ENCODE data around the gene ARHGEF39. TPM values are rescaled to one million over a fixed set of nuclear protein-coding genes. Genes with fewer than 3 reads are reported as not detected.

Gene ARHGEF39
- total RNA-seq, 2 experiments from 2014 or later: 19.1 to 19.9 TPM

GRCh38 chr9:35666549-35666948, 1.6 kb upstream of the ARHGEF39 start:
- Mint-ChIP-seq H3K4me3 (no peak overlapping the region), H3K27me3 (no peaks in the 10 kb centered on the region), H3K36me3 (ENCODE audit: low read depth) (peaks cover 24% of the 10 kb centered on the region), H3K27ac (no peak overlapping the region), H3K9me3 (peaks cover 9% of the 10 kb centered on the region), H3K4me1 (peaks cover 51% of the 10 kb centered on the region)
- ChIA-PET POLR2A (interaction anchor here (1.1 to 11.8 kb wide), 4 partner anchors 9 to 90 kb away, joined by 3 to 147 read pairs (median 45); partner anchors contain the start of genes CCDC107, CD72, CREB3 and RMRP), CTCF (interaction anchor here (0.7 to 5.2 kb wide), 4 partner anchors 29 to 557 kb away, joined by 3 to 31 read pairs (median 24); partner anchors contain the start of genes CREB3 and TLN1)
- DNase-seq: no peak

DNA sequence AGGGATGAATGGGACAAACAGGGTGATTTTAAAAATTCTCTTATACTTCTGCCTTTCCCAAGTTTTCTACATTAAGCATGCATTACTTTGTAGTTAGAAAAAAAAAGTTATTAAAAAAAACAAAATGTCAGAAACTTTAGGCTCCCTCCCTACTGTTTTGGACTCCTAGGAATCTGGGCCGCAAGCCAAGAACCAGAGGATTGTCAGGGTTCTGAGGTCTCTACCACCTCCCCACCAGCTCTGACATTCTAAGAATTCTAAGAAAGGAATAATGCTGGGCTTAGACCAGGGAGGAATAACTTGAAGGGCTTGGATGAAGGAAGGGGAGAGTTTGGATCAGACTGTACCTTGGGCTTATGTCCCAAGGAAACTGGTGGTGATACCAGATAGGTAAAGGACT, 1.1 kb upstream of the ARHGEF39 start:
- no peaks in the 10 kb centered on the region for H3K27me3 Mint-ChIP-seq
- peaks cover 9% of the 10 kb centered on the region for H3K9me3 Mint-ChIP-seq
- ChIA-PET POLR2A (interaction anchor here (1.1 to 11.8 kb wide), 13 partner anchors 9 to 91 kb away, joined by 3 to 257 read pairs (median 10); partner anchors contain the start of genes CA9, CCDC107, CD72 and CREB3), CTCF (interaction anchor here (0.6 to 12.1 kb wide), 9 partner anchors 9 to 237 kb away, joined by 3 to 223 read pairs (median 16); partner anchors contain the start of genes CREB3, SIT1 and TLN1)
- H3K4me3 Mint-ChIP-seq: peak overlapping the region; percentile 80
- H3K36me3 Mint-ChIP-seq (ENCODE audit: low read depth): peaks cover 27% of the 10 kb centered on the region
- no peak for DNase-seq
- peaks cover 55% of the 10 kb centered on the region for H3K4me1 Mint-ChIP-seq
- H3K27ac Mint-ChIP-seq: peak overlapping the region; percentile 57

GRCh38 chr9:35665471-35665818, 450 bp upstream of the ARHGEF39 start:
- Mint-ChIP-seq H3K4me1 (peaks cover 61% of the 10 kb centered on the region), H3K4me3 (peak overlapping the region; percentile 80), H3K27me3 (no peaks in the 10 kb centered on the region), H3K36me3 (ENCODE audit: low read depth) (peaks cover 33% of the 10 kb centered on the region), H3K9me3 (peaks cover 9% of the 10 kb centered on the region), H3K27ac (peak overlapping the region; percentile 86)
- POLR2A ChIA-PET: interaction anchor here (1.1 to 11.8 kb wide), 16 partner anchors 8 to 586 kb away, joined by 3 to 257 read pairs (median 8); partner anchors contain the start of genes CA9, CCDC107, CD72 and CREB3
- no peak for DNase-seq
- CTCF ChIA-PET: interaction anchor here (0.6 to 12.1 kb wide), 12 partner anchors 9 to 238 kb away, joined by 3 to 223 read pairs (median 6); partner anchors contain the start of genes CREB3, SIT1 and TLN1

GRCh38 chr9:35662437-35662836, 2.6 kb downstream of the ARHGEF39 start:
- peak overlapping the region; percentile 80 for H3K4me3 Mint-ChIP-seq
- ChIA-PET POLR2A (interaction anchor here (0.9 to 11.8 kb wide), 7 partner anchors 11 to 87 kb away, joined by 3 to 257 read pairs (median 8); partner anchors contain the start of genes CD72, CREB3, GBA2 and RGP1), CTCF (interaction anchor here (1.2 to 12.1 kb wide), 6 partner anchors 15 to 92 kb away, joined by 3 to 223 read pairs (median 24); partner anchors contain the start of genes CREB3, SIT1 and TLN1)
- peaks cover 3% of the 10 kb centered on the region for H3K9me3 Mint-ChIP-seq
- H3K4me1 Mint-ChIP-seq: peaks cover 84% of the 10 kb centered on the region
- H3K27me3 Mint-ChIP-seq: peaks cover 4% of the 10 kb centered on the region
- peak overlapping the region; percentile 86 for H3K27ac Mint-ChIP-seq
- DNase-seq: no peak
- H3K36me3 Mint-ChIP-seq (ENCODE audit: low read depth): peaks cover 53% of the 10 kb centered on the region

- peaks cover 89% of the 10 kb centered on the region for H3K4me1 Mint-ChIP-seq
- peak overlapping the region; percentile 86 for H3K27ac Mint-ChIP-seq
- CTCF ChIA-PET: interaction anchor here (1.0 to 12.1 kb wide), 13 partner anchors 8 to 152 kb away, joined by 3 to 223 read pairs (median 4); partner anchors contain the start of genes CREB3, HINT2, SIT1 and TLN1
- H3K9me3 Mint-ChIP-seq: no peaks in the 10 kb centered on the region
- POLR2A ChIA-PET: interaction anchor here (0.9 to 11.8 kb wide), 10 partner anchors 11 to 152 kb away, joined by 3 to 257 read pairs (median 4); partner anchors contain the start of genes CD72, CREB3, GBA2 and RGP1
- H3K4me3 Mint-ChIP-seq: peak overlapping the region; percentile 80
- peaks cover 4% of the 10 kb centered on the region for H3K27me3 Mint-ChIP-seq
- DNase-seq: peak; percentile 55
- H3K36me3 Mint-ChIP-seq (ENCODE audit: low read depth): peaks cover 53% of the 10 kb centered on the region
Measured at GRCh38 chr9:35661756-35662350, 3.1 kb downstream of the ARHGEF39 start.

DNA sequence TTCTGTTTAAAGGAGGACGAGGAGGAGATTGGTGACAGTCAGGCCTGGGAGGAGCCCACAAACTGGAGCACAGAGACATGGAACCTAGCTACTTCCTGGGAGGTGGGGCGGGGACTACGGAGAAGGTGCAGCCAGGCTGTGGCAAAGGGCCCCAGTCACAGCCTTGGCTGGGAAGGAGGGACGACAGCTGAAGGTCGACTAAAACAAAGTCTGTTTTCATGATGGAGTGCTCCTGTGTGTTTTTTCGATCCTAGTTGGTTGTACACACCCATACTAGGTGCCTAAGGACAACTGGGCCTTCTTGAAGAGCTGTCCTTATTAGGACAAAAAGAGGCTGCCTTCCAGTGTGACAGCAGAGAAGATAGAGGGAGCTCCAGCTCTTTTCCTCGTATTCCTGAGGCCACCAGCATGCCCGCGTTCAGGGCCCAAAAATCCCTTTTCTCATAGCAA, 4.0 kb downstream of the ARHGEF39 start:
- peak overlapping the region; percentile 65 for H3K27ac Mint-ChIP-seq
- ChIA-PET POLR2A (interaction anchor here (0.9 to 11.8 kb wide), 10 partner anchors 12 to 153 kb away, joined by 3 to 257 read pairs (median 6); partner anchors contain the start of genes CD72, CREB3, GBA2 and RGP1), CTCF (interaction anchor here (0.9 to 12.1 kb wide), 14 partner anchors 9 to 153 kb away, joined by 3 to 223 read pairs (median 4); partner anchors contain the start of genes CREB3, HINT2, SIT1 and TLN1)
- H3K9me3 Mint-ChIP-seq: no peaks in the 10 kb centered on the region
- H3K36me3 Mint-ChIP-seq (ENCODE audit: low read depth): peaks cover 53% of the 10 kb centered on the region
- H3K27me3 Mint-ChIP-seq: peaks cover 4% of the 10 kb centered on the region
- peaks cover 89% of the 10 kb centered on the region for H3K4me1 Mint-ChIP-seq
- peak overlapping the region; percentile 34 for H3K4me3 Mint-ChIP-seq
- DNase-seq: no peak

GRCh38 chr9:35659340-35659739, 5.7 kb downstream of the ARHGEF39 start:
- Mint-ChIP-seq H3K4me3 (peak overlapping the region; percentile 93), H3K9me3 (no peaks in the 10 kb centered on the region), H3K36me3 (ENCODE audit: low read depth) (peaks cover 53% of the 10 kb centered on the region), H3K4me1 (peaks cover 76% of the 10 kb centered on the region), H3K27ac (peak overlapping the region; percentile 79), H3K27me3 (peaks cover 4% of the 10 kb centered on the region)
- no peak for DNase-seq
- ChIA-PET CTCF (interaction anchor here (1.0 to 12.1 kb wide), 12 partner anchors 11 to 97 kb away, joined by 3 to 223 read pairs (median 16); partner anchors contain the start of genes CD72, CREB3, GBA2 and SIT1), POLR2A (interaction anchor here (1.2 to 11.8 kb wide), 9 partner anchors 11 to 545 kb away, joined by 3 to 257 read pairs (median 9); partner anchors contain the start of genes CD72, CREB3, MSMP and SIT1)

DNA sequence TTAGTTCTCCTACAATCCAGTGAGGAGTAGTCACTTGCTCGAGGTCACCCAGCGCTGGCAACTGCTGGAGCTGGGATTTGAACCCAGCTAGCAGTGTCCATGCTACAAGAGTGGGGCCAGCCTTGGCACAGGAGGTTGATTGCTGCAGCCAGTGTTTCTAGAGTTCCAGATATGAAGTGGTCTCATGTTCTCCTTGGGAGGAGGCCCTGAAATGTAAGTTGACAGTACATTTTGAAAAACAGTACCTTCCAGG, 6.1 kb downstream of the ARHGEF39 start:
- Mint-ChIP-seq H3K9me3 (no peaks in the 10 kb centered on the region), H3K27me3 (peaks cover 4% of the 10 kb centered on the region), H3K36me3 (ENCODE audit: low read depth) (peaks cover 49% of the 10 kb centered on the region), H3K4me3 (peak overlapping the region; percentile 93), H3K4me1 (peaks cover 72% of the 10 kb centered on the region), H3K27ac (peak overlapping the region; percentile 79)
- no peak for DNase-seq
- CTCF ChIA-PET: interaction anchor here (1.0 to 12.1 kb wide), 15 partner anchors 11 to 98 kb away, joined by 3 to 223 read pairs (median 14); partner anchors contain the start of genes CA9, CD72, CREB3 and GBA2
- POLR2A ChIA-PET: interaction anchor here (1.2 to 11.8 kb wide), 13 partner anchors 10 to 545 kb away, joined by 3 to 257 read pairs (median 7); partner anchors contain the start of genes CD72, CREB3, GBA2 and MSMP

DNA sequence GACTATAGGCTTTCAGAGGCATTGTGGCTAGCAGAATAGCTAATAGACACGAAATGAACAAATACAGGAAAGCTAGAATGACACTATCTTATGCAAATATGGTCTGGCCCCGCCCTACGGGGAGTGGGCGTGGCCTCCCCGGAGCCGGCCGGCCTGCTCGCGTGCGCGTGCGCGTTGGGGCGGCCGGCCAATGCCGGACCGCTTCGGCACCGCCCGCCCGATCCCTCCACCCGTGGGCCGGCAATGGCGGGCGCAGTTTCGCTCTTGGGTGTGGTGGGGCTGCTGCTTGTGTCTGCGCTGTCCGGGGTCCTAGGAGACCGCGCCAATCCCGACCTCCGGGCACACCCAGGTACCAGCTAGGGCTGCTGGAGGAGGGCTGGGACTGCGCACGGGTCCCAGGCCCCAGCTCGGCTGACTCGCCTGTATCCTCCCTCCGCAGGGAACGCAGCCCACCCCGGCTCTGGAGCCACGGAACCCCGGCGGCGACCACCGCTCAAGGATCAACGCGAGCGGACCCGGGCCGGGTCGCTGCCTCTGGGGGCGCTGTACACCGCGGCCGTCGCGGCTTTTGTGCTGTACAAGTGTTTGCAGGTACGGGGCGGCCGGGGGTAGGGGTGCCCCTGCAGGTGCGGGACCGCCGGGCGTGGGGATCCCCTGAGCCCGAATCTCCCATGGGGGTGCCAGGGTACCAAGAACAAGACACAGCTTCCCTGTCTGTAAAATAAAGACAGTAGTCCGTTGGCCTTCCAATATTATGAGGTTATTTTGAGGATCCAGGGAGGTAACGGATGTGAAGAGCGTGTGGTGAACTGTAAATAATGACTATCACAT, 6.6 kb downstream of the ARHGEF39 start, which contains the start of gene CCDC107:
TSS of gene CCDC107 (plus strand) at position 156 of the 831 bp plus-strand sequence. CDS start at position 244, 88 bp downstream.
- Mint-ChIP-seq H3K4me3 (peak within 1 kb of the TSS; percentile 93), H3K27ac (peak within 1 kb of the TSS; percentile 94), H3K36me3 (ENCODE audit: low read depth) (peaks cover 45% of the 10 kb centered on the region), H3K27me3 (peaks cover 4% of the 10 kb centered on the region), H3K9me3 (no peaks in the 10 kb centered on the region), H3K4me1 (peaks cover 66% of the 10 kb centered on the region)
- ChIA-PET CTCF (interaction anchor here (0.6 to 12.1 kb wide), 25 partner anchors 11 to 1012 kb away, joined by 3 to 223 read pairs (median 5); partner anchors contain the start of genes CA9, CD72, CREB3 and GALT), POLR2A (interaction anchor here (0.6 to 11.8 kb wide), 23 partner anchors 8 to 586 kb away, joined by 3 to 257 read pairs (median 6); partner anchors contain the start of genes ARHGEF39, CA9, CD72 and CLTA)
- peak; percentile 84 for DNase-seq

DNA sequence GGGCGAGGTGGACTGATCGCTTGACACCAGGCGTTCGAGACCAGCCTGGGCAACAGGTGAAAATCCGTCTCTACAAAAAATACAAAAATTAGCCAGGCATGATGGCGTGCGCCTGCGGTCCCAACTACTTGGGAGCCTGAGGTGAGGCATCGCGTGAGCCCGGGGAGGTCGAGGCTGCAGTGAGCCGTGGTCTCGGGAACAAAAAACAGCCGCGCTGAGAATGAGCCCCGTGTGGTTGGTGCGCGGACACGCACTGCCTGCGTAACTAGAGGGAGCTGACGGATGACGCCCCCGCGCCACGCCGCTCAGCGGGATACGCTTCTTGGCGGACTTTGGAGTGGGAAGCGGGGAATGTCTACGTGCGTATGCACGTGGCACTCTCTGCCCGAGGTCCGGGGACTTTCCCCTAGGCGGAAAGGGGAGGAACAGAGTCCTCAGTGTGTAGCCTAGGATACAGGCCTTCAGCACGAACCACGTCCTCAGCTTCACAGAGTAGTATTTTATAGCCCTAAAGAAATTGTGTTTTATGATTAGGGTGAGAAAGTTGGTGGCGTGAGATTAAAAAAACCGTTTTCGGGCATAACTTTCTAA, 7.4 kb downstream of the ARHGEF39 start, which contains the start of gene RMRP:
TSS of gene RMRP (minus strand) at position 474 of the 591 bp plus-strand sequence.
- H3K36me3 Mint-ChIP-seq (ENCODE audit: low read depth): peaks cover 38% of the 10 kb centered on the region
- ChIA-PET CTCF (interaction anchor here (0.6 to 12.1 kb wide), 24 partner anchors 10 to 1011 kb away, joined by 3 to 223 read pairs (median 5); partner anchors contain the start of genes CA9, CD72, CREB3 and GALT), POLR2A (interaction anchor here (0.6 to 11.8 kb wide), 25 partner anchors 8 to 586 kb away, joined by 3 to 257 read pairs (median 5); partner anchors contain the start of genes ARHGEF39, CA9, CD72 and CLTA)
- DNase-seq: peak; percentile 89
- peak within 1 kb of the TSS; percentile 93 for H3K4me3 Mint-ChIP-seq
- H3K9me3 Mint-ChIP-seq: no peaks in the 10 kb centered on the region
- peak within 1 kb of the TSS; percentile 94 for H3K27ac Mint-ChIP-seq
- H3K4me1 Mint-ChIP-seq: peaks cover 62% of the 10 kb centered on the region
- peaks cover 4% of the 10 kb centered on the region for H3K27me3 Mint-ChIP-seq
